RPMI8226 (cell line): ENCODE results near the gene TMPRSS13.
"Not testable (repeated sequence)": the region's sequence is repeated elsewhere in the genome, so short reads cannot be mapped to it uniquely, and the experiment has no call there.

Experiments used
- DNase-seq: peaks from one replicate; pipeline ENCODE4 v3.0.0-alpha.2; 2015

Gene TMPRSS13

DNA sequence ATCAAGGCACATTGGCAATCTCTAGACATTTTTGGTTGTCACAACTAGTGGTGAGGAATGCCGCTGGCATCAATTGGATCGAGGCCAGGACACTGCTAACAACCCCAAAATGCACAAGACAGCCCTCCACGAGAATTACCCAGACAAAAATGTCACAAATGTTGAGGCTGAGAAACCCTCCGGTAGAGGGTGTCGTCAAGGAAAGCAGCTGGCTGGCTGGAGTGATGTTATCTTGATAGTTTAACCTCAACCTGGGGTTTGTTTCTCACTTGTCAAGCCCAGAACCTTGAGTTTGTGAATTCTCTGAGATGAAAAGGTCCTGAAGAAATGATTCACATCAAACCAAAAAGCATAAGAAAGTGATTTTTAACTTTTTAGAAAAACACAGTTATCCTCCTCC lies 21.1 kb upstream of the TMPRSS13 start:
- DNase-seq, result peak; percentile 66

DNA sequence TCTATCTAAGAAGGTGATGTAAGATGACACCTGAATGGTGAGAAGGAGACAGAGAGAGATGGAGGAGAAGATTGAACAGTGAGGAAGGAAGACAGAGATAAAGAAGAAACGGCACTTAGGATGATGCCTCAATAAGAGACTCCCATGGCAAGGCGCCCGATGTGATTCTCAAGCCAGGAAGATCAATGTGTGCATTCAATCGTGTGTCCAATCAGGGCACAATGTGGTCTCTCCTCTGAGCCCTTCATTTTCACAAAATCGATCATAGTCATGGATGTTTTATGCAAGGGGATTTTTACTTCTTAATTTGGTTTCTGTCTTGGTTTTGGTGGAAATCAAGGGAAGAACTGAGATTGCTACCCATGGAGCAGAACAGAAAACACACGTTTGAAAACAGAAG lies 19.9 kb upstream of the TMPRSS13 start:
- DNase-seq, result no peak

DNA sequence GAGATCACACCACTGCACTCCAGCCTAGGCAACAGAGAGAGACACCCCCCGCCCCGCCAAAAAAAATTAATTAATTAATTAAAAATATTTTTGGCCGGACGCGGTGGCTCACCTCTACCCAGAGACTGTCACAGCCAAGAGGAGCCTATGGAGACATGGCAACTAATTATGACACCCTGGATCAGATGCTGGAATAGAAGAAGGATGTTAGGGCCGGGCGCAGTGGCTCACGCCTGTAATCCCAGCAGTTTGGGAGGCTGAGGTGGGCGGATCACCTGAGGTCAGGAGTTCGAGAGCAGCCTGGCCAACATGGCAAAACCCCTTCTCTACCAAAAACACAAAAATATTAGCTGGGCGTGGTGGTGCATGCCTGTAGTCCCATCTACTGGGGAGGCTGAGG lies 19.3 kb upstream of the TMPRSS13 start:
- not testable (repeated sequence) for DNase-seq

DNA sequence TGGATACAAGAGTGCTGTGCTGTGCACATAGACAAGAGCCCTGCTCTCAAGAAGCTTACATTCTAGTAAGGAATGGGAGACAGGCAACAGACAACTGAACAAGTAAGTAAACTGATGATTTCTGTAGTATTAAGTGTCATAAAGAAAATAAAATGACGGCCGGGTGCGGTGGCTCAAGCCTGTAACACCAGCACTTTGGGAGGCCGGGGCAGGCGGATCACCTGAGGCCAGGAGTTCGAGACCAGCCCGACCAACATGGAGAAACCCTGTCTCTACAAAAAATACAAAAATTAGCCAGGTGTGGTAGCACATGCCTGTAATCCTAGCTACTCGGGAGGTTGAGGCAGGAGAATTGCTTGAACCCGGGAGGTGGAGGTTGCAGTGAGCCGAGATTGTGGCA lies 18.5 kb upstream of the TMPRSS13 start:
- DNase-seq, result not testable (repeated sequence)

DNA sequence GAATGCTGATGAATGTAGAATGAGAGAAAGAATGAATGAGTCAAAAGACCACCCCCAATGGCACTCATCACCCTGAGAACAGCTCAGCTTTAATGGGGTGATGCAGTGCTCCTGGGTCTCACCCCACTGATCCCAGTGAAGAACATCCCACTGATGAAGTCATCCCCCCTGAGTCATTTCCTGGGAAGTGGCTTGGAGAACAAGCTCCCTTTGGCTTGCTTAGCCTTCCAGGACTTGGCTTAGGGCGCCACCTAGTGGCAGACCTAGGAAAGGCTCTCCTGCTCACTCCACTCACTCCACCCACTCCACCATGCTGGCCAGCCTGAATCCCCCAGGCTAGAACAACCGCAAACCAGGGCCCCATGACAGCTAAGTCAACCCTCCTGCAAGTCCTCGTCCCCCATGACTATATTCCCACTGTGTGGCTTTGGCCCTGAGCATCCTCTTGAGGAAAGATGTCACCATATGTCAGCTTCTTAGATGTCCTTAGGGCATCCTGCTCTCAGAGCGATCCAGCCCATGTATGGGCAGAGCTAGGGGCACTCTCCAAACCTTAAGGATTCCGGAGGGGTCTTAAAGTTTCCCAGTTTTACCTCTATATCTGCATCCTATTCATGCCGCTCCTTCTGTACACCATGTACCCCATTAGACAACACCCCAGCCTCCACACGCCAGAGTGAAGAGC lies 17.8 kb upstream of the TMPRSS13 start:
- DNase-seq, result peak; percentile 81

DNA sequence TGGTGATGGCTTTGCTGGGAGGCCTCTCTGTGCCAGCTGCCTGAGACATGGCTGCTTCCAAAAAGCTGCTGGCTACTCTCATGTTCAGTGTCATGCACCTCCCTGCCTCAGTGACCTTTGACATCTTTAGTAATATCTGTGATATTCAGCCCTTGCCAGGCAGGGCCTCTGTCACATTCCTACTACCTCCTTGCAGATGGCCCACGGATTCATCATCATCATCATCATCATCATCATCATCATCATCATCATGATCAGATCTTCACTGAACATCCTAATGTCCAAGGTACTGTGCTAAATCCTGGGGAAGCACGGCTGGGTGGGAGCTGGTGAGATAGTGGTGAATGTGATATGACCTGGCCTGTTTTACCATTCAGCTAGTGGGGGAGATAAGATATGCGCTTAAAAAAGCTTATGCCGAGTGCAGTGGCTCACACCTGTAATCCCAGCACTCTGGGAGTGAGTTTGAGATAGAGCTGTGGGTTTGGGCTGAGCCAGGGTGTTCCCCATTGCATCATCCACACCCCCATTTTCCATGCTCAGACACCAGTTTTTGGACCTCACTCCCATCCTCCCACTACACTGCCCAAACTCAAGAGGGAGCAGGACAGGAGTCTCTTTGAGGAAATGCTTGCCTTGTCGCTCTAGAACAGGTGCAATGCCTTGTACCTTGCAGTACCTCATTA lies 17.1 kb upstream of the TMPRSS13 start:
- no peak for DNase-seq

DNA sequence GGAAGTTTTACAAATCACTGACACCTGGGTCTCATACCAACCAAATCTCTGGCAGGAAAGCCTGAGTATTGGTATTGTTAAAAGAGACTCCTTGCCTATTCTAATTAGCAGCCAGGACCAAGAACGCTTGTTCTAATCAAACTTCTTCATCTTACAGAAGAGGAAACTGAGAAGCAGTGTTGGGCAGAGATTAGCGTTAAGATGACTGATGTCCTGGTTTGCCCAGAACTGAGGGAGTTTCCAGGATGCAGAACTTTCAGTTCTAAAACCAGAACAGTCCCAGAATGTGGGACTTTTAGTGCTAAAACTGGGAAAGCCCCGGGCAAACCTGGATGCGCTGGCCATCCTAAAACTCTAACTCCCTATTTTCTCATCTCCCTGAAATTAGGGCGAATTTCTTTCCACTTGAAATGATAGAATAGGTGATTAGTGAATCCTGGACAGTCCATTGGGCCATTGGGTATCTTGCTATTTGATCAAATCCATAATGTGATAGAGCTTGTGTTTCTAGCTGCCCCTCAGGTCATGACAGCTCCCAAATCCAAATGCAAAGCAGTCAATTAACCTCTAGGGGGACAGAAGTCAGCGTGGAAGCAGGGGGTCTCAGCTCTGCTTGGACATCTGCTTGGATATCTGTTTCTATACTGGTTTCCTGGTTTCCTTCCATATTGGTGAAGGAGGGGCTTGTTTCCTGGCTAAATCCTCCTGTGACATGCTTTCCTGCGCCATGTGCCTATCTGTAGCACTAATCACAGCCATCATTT lies 16.0 kb upstream of the TMPRSS13 start:
- no peak for DNase-seq

DNA sequence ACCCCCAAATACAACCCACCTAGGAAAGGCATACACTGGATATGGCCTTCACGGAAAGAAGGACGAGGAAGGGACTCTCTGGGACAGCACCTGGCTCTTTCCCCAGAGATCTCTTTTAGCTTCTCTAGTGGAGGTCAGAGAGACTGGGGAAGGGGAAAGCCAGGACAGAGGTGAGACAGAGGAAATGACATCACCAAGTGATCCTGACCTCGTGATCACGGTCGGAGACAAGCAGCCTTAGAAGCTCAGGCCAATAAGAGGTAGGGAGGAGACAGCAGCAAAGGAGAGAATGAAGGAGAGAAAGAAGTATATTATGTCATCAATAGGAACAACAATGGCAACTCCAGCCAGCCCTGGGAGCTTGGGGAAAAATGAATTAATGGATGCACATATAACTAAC lies 15.4 kb upstream of the TMPRSS13 start:
- DNase-seq, result no peak

DNA sequence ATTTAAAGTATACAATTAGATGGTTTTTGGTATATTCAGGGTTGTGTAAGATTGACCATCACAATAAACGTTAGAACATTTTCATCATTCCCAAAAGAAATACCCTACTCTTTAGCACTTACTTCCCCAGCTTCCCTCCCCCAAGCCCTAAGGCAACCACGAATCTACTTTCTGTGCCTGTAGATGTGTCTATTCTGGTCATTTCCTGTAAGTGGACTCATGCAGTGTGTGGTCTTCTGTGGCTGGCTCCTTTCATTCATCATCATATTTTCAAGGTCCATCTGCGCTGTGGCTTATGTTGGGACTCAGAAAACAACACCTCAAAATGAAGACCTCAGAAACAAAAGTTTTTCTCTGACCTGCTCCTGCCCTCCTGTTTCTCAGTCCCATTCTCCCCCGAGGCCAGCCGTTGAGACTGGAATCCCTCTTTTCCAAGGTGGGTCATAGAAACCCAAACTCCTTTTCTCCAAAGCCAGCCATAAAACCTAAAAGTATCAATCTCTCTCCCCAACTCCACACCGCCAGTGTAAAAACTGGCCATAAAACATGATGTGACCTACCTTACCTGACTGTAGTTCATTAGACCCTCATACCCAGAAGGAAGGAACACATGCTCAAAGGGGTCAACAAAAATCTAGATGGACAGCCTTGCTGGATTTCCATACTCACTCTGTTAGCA lies 12.9 kb upstream of the TMPRSS13 start:
- DNase-seq, result no peak

DNA sequence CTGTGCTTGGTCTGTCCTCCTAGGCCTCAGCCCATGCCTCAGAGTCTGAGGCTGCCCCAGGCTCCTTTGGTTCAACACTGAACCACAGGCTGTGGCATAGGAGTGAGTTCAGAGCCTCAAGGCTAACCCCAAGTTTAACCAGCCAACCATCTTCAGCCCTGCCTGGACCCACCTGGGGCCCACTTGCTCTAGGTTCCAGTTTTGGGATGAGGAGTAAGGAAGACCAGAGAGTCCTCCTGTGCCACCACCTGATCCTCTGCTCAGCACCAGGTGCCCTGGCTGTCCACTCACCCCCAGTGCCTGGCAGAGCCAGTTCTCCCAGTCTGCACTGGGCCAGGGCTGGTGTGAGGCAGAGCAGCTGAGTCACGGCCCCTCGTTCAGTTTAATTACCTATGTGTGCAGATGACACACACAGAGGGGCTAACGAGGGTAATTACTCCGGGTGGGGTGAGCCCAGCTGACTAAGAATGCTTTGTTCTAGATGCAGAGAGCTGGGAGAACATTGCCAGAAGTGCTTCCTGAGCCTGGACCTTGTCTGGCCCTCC lies 12.0 kb upstream of the TMPRSS13 start:
- DNase-seq, result no peak

DNA sequence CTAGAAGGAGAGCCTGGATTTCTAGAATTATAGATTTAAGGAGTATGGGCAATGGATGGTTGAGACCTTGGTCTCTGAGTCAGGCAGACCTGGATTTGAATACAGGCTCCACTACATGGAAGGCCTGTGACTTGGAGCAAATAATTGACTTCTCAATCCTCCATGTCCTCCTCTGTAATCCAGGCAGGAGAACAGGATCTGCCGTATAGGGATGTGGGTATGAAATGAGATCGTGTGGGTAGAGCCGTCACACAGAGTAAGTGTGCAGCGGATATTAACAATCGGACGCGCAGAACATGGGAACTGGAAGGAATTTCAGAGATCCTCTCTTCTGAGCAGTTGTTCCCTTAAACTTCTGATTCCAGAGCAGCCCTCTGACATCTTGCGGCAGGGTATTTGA lies 11.5 kb upstream of the TMPRSS13 start:
- no peak for DNase-seq

DNA sequence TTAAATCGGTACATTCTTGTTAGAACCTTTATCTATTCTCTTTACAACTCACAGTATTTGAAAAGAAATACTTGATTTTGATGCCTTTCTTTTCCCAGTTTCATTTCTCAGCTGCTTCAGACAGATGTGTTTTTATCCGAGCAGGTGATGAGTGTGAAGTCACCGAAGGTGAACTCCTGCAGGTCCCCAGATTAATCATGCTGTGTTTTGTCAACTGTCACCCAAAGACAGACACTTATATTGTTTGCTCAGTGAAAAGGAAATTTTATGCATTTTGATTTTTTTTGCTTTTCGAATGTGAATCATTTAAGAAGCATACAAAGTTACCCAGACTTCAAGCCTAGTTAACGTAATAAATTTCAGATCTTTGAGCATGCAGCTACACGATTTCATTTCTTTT lies 7.8 kb upstream of the TMPRSS13 start:
- no peak for DNase-seq

DNA sequence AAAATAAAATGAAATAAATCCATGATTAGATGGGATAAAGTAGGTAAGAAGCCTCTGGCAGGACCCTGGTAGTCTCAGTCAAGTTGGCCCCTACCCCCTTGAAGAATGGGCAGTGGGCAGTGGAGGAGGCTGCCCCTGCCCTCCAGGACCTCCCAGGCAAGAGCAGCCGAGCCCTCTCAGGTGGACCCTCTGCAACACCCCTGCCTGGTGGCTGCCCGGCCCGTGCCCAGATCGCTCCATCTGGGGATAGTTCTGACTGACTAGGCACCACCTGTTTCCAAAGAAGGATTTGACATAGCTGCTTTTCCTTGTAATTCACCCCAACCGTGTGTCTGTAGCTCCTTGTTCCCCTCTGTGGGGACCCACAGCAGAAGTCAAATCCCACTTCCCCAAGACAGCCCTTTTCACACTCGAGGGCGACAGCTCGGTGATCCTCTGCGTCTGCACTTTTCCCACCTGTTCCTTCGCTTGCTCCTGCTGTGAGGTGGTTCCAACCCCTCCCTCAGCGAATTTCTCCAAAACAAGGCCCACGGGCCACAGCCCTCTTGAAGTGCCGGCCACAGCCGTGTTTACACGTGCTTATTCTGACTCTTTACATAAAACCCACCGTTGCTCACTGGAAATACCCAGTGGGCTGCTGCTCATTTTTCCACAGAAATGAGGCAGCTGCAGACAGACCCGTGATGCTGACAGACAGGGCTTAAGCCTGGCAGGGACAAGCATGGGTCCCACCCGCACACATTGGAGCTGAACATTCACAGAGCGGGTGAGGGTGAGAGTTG lies 5.5 kb upstream of the TMPRSS13 start:
- DNase-seq, result no peak

DNA sequence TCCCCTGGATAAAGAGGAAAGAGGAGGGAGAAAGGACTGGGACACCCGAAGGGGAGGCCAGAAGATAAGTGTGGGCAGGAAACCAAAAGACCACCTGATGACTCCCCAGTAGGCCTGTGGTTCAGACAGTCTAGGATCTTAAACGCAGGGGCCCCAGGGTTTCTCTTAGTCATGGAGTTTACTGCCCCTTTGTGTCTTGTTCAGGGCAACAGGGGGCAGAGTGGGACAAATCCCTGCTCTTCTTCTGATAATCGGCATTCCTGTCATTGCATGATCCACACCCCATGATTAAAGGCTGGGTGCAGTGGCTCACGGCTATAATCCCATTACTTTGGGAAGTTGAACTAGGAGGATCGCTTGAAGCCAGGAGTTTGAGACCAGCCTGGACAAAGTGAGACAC lies 4.7 kb upstream of the TMPRSS13 start:
- no peak for DNase-seq

DNA sequence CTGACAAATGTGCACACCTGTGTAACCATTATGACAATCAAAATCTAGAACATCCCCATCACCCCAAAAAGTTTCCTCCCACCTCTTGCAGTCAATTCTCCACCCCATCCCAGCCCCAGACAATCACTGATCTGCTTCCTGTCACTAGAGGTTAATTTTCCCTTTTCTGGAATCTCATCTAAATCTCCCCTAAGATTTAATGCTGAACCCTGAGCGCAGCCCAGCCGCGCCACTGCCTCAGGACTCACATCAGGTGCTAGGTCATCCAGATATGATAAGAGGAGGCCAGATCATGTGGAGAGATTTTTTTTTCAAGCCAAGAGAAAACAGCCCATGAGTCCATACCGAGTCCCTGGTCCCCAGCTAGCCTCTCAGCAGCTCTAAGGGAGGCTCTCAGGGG lies 4.3 kb upstream of the TMPRSS13 start:
- no peak for DNase-seq

DNA sequence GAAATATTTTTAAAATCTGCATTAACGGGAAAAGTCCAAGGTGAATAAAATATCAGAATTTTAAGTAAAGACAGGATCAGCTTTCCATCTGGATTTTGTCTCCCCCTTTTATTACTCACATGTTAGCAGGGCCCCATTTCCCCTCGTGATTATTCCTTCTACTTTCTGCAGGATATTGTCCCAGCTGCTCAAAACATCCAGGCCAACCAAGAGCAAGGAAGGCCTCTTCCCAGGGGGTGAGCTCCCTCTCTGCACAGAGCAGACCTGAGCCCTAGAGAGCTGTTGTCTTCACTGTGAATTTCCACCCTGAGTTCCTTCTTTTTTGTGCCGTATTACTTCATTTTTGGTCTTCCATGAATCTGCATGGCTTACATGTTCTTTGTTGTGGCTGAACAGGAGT lies 3.7 kb upstream of the TMPRSS13 start:
- no peak for DNase-seq

DNA sequence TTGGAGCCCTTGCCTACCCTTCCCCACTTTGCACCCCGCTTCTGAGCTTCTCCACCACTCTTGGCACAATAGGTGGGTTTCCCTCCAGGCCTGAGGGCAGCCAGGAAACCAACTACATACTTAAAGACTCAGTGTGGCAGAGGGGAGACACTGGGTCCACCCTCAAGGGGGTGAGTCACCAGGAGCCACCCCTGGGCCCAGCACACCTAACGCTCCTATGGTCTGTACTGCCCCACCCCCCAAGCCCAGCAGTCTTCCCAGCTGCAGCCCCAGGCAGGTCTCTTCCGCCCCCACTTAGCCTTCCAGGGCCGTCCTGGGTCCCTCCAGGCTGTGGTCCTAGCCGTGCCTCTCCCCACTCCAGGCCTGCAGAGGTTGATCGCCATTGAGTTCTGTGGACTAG lies 3.2 kb upstream of the TMPRSS13 start:
- DNase-seq, result no peak

DNA sequence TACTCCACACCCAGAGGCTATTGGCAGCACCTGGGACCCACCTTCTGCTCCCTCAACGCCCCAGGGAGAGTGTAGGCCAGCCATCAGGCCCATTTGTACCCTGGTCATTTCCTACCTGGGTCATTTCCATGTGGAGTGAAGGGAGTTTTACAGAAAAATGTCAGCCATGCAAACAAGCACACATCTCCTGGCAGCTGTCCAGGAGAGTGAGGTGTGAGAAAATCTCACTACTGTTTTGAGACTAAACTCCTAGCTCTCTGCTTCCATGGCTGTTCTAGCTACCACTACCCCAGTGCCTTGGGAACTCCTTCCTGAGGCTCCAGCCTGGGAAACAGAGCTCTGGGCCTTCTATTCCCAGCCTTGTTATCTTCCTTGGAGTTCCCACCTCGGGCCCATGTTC lies 2.8 kb upstream of the TMPRSS13 start:
- DNase-seq, result peak; percentile 72

DNA sequence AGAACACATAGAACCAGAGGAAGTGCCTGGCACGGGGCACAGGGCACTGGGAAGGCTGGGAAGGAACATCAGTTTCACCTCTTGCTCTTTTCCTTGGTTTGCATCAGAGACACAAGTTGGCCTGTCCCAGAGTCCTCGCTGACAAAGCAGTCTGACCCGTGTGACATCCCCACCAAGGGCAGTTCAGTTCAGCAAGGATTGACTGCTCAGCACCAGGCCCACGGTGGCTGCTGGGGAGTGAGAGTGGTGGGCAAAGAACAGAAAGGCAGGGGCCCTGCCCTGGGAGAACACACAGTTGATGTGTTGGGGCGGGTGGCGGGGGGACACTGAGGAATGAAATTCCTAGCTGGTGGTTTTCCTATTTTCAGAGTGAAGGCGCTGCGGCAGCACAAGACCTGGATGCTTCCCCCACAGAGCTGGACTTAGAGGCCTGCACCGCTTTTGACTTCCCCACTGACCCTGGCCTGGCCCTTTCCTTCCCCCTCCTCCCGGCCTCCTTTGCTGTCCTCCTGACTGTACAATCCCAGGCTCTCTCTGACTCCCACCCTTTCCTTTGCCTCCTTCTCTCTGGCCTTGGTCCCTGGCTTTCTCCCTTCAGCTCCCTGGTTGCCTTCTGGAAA lies 2.2 kb upstream of the TMPRSS13 start:
- DNase-seq, result no peak

DNA sequence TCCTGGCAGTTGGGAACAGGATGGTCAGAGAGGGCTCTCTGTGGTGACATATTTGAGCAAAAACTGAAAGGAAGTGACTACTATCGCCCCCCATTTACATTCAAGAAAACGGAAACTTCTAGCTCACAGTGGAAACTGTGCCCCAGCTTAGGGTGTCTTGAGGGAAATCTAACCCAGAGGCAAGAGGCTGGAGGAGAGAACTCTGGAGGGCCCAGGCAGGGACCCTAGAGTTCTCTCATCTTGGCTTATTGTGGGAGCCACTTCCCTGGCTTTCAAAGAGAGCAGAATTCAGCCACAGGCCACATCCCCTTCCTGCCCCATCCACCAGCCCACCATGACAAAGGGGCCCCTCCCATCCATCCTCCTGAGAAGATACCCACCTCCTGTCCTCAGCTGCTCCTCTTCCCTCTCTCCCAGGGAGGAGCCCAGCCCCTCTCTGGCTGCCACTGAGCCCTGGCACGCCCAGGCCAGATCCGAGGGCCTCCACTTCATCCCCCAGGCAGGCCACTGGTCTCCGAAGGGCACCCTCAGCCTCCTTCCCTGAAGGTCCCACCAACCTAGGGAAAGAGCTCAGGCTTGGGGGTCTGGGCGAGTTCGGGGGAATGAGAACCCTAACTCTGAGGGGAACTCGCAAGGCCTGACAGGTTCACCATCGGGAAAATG lies 1.6 kb upstream of the TMPRSS13 start:
- DNase-seq, result no peak

DNA sequence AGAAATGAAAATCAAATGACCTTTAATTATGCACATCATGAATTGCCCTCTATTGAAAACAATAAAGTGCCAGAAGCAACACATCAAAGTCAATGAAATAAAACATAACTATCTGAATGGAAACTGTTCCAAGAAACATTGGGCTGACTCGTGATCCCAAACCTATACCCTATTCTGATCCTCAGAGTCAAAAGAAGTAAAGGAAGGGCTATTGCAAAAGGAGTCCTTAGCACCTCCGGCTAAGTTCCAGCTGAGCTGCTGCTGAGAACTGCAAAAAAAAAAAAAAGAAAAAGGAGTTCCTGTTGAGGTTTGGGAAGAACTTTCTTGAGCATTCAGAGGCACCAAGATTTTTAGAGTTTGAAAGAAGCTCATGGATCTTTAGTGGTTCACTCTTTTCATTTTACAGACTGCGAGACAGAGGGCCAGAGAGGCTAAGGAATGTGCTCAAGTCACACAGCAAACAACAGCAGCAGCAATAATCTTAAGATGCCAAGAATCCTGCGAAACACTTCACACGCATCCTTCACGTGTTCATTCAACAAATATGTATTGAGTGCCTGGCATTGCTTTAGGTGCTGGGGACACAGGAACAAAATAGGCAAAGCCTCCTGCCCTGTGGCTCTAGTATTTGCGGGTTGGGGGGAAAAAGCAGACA lies 841 bp upstream of the TMPRSS13 start:
- DNase-seq, result no peak
